HAP-1 (cell line): Measurements from ENCODE around the gene ADGRD1.

Source experiments
- DNase-seq, 2 experiments: peaks; one replicate each; pipeline ENCODE4 v3.0.0-alpha.2; 2016 to 2020; ENCODE audit warnings: low spot score in 2 of 2
- H3K27me3 ChIP-seq: fragments of 250-450 bp; sonication (Bioruptor Pico); 2 replicates; pipeline ENCODE4 v1.5.1; 2020; ENCODE audit warnings: low read depth, mild to moderate bottlenecking, moderate library complexity
- H3K36me3 ChIP-seq: fragments of 250-450 bp; sonication (Bioruptor Pico); replicated peaks from 2 replicates; pipeline ENCODE4 v1.5.1; 2020; ENCODE audit warnings: mild to moderate bottlenecking
- H3K4me1 ChIP-seq: fragments of 250-450 bp; sonication (Bioruptor Pico); 2 replicates; pipeline ENCODE4 v1.5.1; 2020; ENCODE audit warnings: mild to moderate bottlenecking
- H3K4me3 ChIP-seq: fragments of 250-450 bp; sonication (Bioruptor Pico); 2 replicates; pipeline ENCODE4 v1.5.1; 2020; ENCODE audit warnings: mild to moderate bottlenecking, moderate library complexity
- H3K9me3 ChIP-seq: fragments of 250-450 bp; sonication (Bioruptor Pico); 2 replicates; pipeline ENCODE4 v1.5.1; 2020; ENCODE audit warnings: mild to moderate bottlenecking, moderate library complexity
- in situ Hi-C: fragments of 300-500 bp; cut with MboI; formaldehyde crosslinking; loops from 3 replicates; pipeline ENCODE4 v1.14.3; 2020; ENCODE audit warnings: low sequenced_read_pairs, inconsistent platforms, mixed read lengths

Gene ADGRD1

GRCh38 chr12:130948751-130949150 is 5.0 kb upstream of the ADGRD1 start:
- no peaks in the 10 kb centered on the region for H3K9me3 ChIP-seq
- no peak for DNase-seq
- peaks cover 18% of the 10 kb centered on the region for H3K27me3 ChIP-seq
- no peaks in the 10 kb centered on the region for H3K36me3 ChIP-seq
- no peak overlapping the region for H3K4me3 ChIP-seq
- H3K4me1 ChIP-seq: no peaks in the 10 kb centered on the region
- in situ Hi-C loops: loop anchor here (25.0 kb wide), 1 partner anchor 1064 kb away; no protein-coding TSS in a partner anchor

- no peaks in the 10 kb centered on the region for H3K9me3 ChIP-seq
- peaks cover 28% of the 10 kb centered on the region for H3K27me3 ChIP-seq
- in situ Hi-C loops: loop anchor here (25.0 kb wide), 1 partner anchor 1062 kb away; no protein-coding TSS in a partner anchor
- no peak for DNase-seq
- H3K4me1 ChIP-seq: no peaks in the 10 kb centered on the region
- H3K36me3 ChIP-seq: no peaks in the 10 kb centered on the region
- no peak overlapping the region for H3K4me3 ChIP-seq
Measured at GRCh38 chr12:130949806-130950205, 3.9 kb upstream of the ADGRD1 start.

- H3K9me3 ChIP-seq: no peaks in the 10 kb centered on the region
- peaks cover 30% of the 10 kb centered on the region for H3K27me3 ChIP-seq
- no peaks in the 10 kb centered on the region for H3K4me1 ChIP-seq
- no peak overlapping the region for H3K4me3 ChIP-seq
- no peak for DNase-seq
- no peaks in the 10 kb centered on the region for H3K36me3 ChIP-seq
- in situ Hi-C loops: no loop called here
Measured at GRCh38 chr12:130951636-130952035, 2.1 kb upstream of the ADGRD1 start.

- no peaks in the 10 kb centered on the region for H3K4me1 ChIP-seq
- in situ Hi-C loops: no loop called here
- peaks cover 30% of the 10 kb centered on the region for H3K27me3 ChIP-seq
- no peak for DNase-seq
- H3K4me3 ChIP-seq: no peak overlapping the region
- H3K9me3 ChIP-seq: no peaks in the 10 kb centered on the region
- H3K36me3 ChIP-seq: no peaks in the 10 kb centered on the region
Measured at GRCh38 chr12:130952171-130952954, 1.3 kb upstream of the ADGRD1 start.

GRCh38 chr12:130954544-130954831 is 781 bp downstream of the ADGRD1 start:
- Histone ChIP-seq H3K4me1 (no peaks in the 10 kb centered on the region), H3K36me3 (no peaks in the 10 kb centered on the region), H3K27me3 (peaks cover 30% of the 10 kb centered on the region), H3K4me3 (no peak overlapping the region), H3K9me3 (no peaks in the 10 kb centered on the region)
- no peak for DNase-seq
- in situ Hi-C loops: no loop called here

DNA sequence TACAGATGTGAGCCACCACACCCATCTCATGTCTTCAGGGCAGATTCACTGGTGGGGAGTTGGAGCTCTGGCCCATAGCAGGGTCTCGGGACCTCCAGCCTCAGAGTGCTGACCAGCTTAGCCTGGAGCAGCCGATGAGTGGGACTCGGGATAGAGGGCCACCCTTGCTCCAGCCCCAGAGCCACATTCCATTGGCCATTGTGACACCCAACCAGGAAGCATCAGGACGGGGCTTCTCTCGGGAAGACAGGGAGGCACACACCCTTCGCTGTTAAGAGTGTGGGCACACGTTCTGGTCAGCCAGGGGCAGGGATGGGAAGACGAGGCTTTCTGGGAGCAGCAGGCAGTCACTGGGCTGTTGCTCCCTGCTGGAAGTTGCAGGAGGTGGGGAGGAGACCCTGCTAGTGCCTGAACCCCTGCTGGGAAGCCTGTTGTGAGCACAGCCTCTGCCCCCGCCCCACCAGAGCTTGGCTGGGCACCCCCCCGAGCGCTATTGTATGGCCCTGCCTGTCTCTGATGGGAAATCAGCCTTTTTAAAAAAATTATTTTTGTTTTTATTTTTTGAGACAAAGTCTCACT is 1.6 kb downstream of the ADGRD1 start:
- no peaks in the 10 kb centered on the region for H3K9me3 ChIP-seq
- H3K36me3 ChIP-seq: no peaks in the 10 kb centered on the region
- H3K27me3 ChIP-seq: peaks cover 33% of the 10 kb centered on the region
- no peak for DNase-seq
- no peaks in the 10 kb centered on the region for H3K4me1 ChIP-seq
- in situ Hi-C loops: no loop called here
- no peak overlapping the region for H3K4me3 ChIP-seq

- H3K27me3 ChIP-seq: peaks cover 33% of the 10 kb centered on the region
- H3K4me1 ChIP-seq: no peaks in the 10 kb centered on the region
- H3K9me3 ChIP-seq: no peaks in the 10 kb centered on the region
- no peak for DNase-seq
- in situ Hi-C loops: no loop called here
- no peak overlapping the region for H3K4me3 ChIP-seq
- H3K36me3 ChIP-seq: no peaks in the 10 kb centered on the region
Measured at GRCh38 chr12:130956009-130956408, 2.3 kb downstream of the ADGRD1 start.

GRCh38 chr12:130956456-130957303 is 3.0 kb downstream of the ADGRD1 start:
- Histone ChIP-seq H3K4me1 (no peaks in the 10 kb centered on the region), H3K9me3 (no peaks in the 10 kb centered on the region), H3K27me3 (peaks cover 36% of the 10 kb centered on the region), H3K36me3 (no peaks in the 10 kb centered on the region), H3K4me3 (no peak overlapping the region)
- DNase-seq: no peak
- in situ Hi-C loops: no loop called here

DNA sequence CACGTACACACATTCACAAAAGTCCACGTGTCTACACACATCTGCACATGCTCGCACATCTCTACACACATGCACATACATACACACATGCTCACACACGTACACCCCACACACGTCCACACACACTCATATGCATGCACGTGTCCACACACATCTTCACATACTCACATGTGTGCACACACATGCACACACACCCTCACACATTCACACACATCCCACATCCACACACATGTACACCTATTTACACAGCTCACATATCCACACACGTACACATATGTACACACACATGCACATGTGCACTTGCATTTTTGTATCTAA is 3.6 kb downstream of the ADGRD1 start:
- in situ Hi-C loops: no loop called here
- Histone ChIP-seq H3K4me3 (no peak overlapping the region), H3K4me1 (no peaks in the 10 kb centered on the region)

DNA sequence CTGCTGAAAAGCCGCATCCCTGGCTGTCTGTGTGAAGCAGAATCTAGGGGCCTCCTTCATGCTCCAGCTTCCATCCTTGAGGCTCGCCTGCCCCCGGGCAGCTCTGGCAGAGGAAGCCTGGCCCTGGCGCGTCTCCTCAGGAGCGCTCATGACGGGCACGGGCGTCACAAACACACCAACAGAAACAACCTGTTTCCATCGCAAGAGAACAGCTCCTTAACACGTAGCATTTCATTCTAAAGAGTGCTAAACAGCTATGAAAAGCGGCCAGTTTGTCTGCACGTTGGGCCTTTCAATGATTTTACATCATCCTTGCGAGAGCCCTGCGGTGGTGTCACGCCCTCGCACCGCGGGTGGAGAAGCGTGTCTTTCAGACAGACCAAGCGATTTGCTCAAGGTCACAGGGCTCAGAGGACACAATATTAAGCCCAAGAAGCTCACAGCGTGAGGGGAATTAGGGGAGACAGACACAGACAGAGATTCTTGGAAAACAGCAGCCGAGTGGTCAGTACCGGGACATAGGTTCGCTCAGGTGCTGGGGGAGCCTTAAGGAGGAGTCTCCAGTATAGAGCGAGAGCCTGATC is 4.9 kb downstream of the ADGRD1 start:
- no peaks in the 10 kb centered on the region for H3K4me1 ChIP-seq
- no peak for DNase-seq
- peaks cover 20% of the 10 kb centered on the region for H3K27me3 ChIP-seq
- in situ Hi-C loops: no loop called here
- H3K4me3 ChIP-seq: no peak overlapping the region
- no peaks in the 10 kb centered on the region for H3K36me3 ChIP-seq
- no peaks in the 10 kb centered on the region for H3K9me3 ChIP-seq

More for the DNA sequence above, 3.6 kb downstream of the ADGRD1 start:
- Histone ChIP-seq H3K36me3 (no peaks in the 10 kb centered on the region), H3K9me3 (no peaks in the 10 kb centered on the region), H3K27me3 (peaks cover 33% of the 10 kb centered on the region)
- DNase-seq: no peak

DNA sequence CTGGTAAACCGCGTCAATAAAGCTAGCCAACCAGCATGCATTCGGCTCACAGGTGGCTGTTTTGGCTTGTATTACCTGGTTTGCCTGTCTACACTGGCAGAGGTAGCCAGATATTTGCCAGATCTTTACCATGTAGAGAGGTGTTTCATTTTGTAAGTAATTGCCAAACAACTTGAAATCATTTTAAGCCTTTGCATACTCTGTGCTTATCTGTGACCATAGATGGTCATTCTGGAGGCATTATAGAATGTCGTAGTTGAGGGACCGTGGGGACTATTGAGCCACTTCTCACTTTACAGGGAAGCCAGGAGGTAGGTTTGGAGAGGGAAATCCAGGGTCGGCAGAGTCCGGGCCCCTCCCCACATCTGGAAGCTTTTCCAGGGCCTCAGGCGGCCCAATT is 5.9 kb downstream of the ADGRD1 start:
- Histone ChIP-seq H3K36me3 (no peaks in the 10 kb centered on the region), H3K4me1 (no peaks in the 10 kb centered on the region), H3K27me3 (peaks cover 10% of the 10 kb centered on the region), H3K4me3 (no peak overlapping the region), H3K9me3 (no peaks in the 10 kb centered on the region)
- in situ Hi-C loops: no loop called here
- no peak for DNase-seq

DNA sequence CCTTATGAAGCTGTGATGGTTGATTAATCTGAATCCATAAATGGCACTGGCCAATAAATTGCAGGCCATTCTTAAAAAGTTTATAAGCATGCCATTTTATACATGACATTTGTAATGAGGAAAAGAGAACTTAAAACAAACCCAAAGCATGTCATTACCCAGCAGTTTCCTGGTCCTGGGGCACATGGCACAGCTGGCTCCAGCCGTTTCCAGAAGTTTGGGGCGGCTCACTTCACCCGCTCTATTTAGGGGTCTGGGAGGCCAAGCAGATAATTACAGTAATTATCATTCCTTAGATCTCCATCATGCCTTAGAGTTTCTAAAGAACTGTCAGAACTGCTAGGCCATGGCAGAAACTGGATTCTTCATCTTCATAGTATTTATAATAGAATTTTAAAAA is 6.4 kb downstream of the ADGRD1 start:
- Histone ChIP-seq H3K36me3 (no peaks in the 10 kb centered on the region), H3K27me3 (peaks cover 8% of the 10 kb centered on the region; the same call in 1 of the 2 replicates), H3K4me1 (no peaks in the 10 kb centered on the region), H3K4me3 (no peak overlapping the region), H3K9me3 (no peaks in the 10 kb centered on the region)
- DNase-seq: no peak
- in situ Hi-C loops: no loop called here

DNA sequence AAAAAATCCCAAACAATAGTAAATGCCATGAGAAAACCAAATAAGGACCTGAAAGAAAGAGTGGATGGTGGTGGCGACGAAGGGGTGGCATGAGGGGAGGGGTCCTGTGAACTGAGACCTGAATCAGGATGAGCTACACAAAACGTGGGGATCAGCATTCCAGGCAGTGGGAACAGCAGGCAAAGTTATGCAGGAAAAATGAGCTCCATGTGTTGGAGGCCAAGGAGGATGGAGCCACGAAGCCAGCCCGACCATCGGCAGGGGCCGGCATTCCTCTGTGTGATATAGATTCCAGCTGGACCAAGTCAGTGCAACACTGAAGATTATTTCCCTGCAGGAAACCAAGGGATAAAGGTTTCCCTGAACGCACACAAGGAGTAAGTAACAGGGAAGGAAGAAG is 7.1 kb downstream of the ADGRD1 start:
- in situ Hi-C loops: no loop called here
- H3K4me1 ChIP-seq: no peaks in the 10 kb centered on the region
- DNase-seq: no peak
- H3K4me3 ChIP-seq: no peak overlapping the region
- no peaks in the 10 kb centered on the region for H3K36me3 ChIP-seq
- no peaks in the 10 kb centered on the region for H3K9me3 ChIP-seq
- peaks cover 8% of the 10 kb centered on the region; the same call in 1 of the 2 replicates for H3K27me3 ChIP-seq
